ENCODE data around the gene DNAAF5. TPM values are rescaled to one million over a fixed set of nuclear protein-coding genes. Genes with fewer than 3 reads are reported as not detected.

DNAAF5 gene
- total and polyA plus RNA-seq, 2 of the 4 experiments (the other 2 are of a cell fraction) = 12.4 to 32.6 TPM

DNA sequence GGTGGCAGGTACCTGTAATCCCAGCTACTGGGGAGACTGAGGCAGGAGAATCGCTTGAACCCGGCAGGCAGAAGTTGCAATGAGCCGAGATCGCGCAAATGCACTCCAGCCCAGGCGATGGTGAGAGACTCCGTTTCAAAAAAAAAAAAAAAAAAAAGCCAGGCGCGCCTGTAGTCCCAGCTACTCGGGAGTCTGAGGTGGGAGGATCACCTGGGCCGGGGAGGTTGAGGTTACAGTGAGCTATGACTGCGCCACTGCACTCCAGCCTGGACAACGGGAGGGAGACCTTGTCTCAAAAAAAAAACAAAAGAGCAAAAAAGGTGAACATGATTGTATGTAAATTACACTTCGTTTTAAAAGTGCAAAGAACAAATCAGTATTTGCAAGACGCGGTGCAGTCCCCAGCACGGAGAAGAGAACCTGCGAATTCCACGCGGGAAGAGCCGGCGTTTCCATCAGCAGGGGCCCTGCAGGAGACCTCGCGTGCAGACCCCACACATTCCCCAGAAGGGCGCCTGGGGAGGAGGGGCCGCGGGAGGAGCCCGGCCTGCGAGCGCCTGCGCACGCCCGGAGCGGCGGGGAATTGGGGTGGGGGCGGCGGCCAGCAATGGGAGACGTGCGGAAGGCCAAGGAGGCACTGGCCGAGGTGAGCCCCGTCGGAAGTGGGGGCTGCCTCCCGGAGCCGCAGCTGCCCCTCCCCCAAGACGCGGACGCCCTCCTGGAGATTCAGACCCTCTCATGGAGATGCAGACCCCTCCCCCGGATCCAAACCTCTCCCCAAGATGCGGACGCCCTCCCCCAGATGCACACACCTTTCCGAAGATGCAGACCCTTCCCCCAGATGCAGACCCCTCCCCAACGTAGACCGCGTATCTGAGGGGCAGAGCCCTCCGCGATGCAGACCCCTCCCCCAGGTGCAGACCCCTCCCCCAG, 89.1 kb downstream of the DNAAF5 start (continued):
- no peak for TF ChIP-seq RCOR1 (IDR thresholded peaks at IDR 0.05; ENCODE audit: insufficient replicate concordance, low read length)
- TF ChIP-seq MAZ (IDR thresholded peaks at IDR 0.05; ENCODE audit: borderline replicate concordance, low read depth, low read length) = no peak

DNA sequence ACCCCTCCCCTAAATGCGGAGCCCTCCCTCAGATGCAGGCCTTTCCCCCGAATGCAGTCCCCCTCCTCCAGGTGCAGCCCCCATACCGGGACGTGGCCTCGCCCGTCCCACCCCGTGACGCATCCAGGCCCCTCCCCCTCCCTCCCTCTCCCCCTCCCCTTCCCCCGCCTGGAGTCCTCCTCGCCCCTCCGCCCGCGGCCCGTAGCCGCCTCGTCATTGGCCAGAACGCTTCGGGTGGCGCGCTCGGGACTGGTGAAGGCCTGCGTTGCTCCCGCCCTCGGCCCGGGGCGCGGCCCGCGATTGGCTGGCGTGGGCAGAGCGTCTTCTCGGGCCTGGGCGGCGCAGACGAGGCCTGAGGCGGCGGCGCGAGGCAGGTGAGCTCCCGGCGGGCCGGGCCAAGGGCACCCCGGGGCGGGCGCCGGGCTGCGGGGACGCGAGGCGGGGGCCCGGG, 89.8 kb downstream of the DNAAF5 start:
- peaks cover 27% of the 10 kb centered on the region for H4K20me1 ChIP-seq (ENCODE audit: insufficient read depth, low read length)
- no peak overlapping the region for H3K23ac ChIP-seq (ENCODE audit: low read depth, low read length)
- H3K9me1 ChIP-seq (ENCODE audit: insufficient read depth, low read length) = peaks cover 7% of the 10 kb centered on the region
- no peak overlapping the region for H3K14ac ChIP-seq (replicated peaks; ENCODE audit: low read depth, low read length)
- peak overlapping the region; percentile 96 for H3K4me2 ChIP-seq (ENCODE audit: low read depth, low read length)
- peak overlapping the region; percentile 57 for H3K27ac ChIP-seq (ENCODE audit: insufficient read depth, low read length)
- H3K4me1 ChIP-seq (ENCODE audit: control insufficient read depth, insufficient read depth, low read length) = peaks cover 20% of the 10 kb centered on the region
- no peak overlapping the region for H2AK9ac ChIP-seq (replicated peaks; ENCODE audit: low read depth, low read length, poor library complexity)
- no peak overlapping the region for H2AK5ac ChIP-seq (ENCODE audit: low read depth, low read length)
- peak overlapping the region; percentile 71; the same call in 1 of the 2 replicates for H3K4ac ChIP-seq (ENCODE audit: low read depth, low read length)
- H3K4me3 ChIP-seq (ENCODE audit: insufficient read depth, low read depth, low read length) = peak overlapping the region; percentile 89
- no peak overlapping the region for H3K56ac ChIP-seq (ENCODE audit: extremely low read depth, insufficient read depth, low read length)
- H3K9me3 ChIP-seq (ENCODE audit: control insufficient read depth, insufficient read depth, low read length) = no peaks in the 10 kb centered on the region
- ATAC-seq (ENCODE audit: low read depth) (peak; percentile 94), DNase-seq (peak; percentile 97)
- no peaks in the 10 kb centered on the region for H3K27me3 ChIP-seq (ENCODE audit: control insufficient read depth, insufficient read depth, low read length)
- in situ Hi-C loops (cut with MboI; ENCODE audit: low sequenced_read_pairs) = no loop called here
- no peak overlapping the region for H2BK120ac ChIP-seq (ENCODE audit: low read depth, low read length)
- no CpG with 5 or more reads among the region's 51 CpGs for WGBS, 2 experiments (ENCODE audit: extremely low coverage in 2 of 2, insufficient read length in 1 of 2)
- H3K18ac ChIP-seq (ENCODE audit: low read depth, low read length) = no peak overlapping the region
- no TSS peak for BruUV-seq (replicated peaks)
- ChIA-PET CTCF (no interaction called here), POLR2A (ENCODE audit: unreplicated experiment) (no interaction called here)
- peak overlapping the region; percentile 63 for H2AFZ ChIP-seq (replicated peaks; ENCODE audit: low read length, poor library complexity)
- H2BK5ac ChIP-seq (ENCODE audit: low read depth, low read length, poor library complexity, severe bottlenecking) = peak overlapping the region; percentile 21
- no peak overlapping the region for H3K9ac ChIP-seq (ENCODE audit: low read depth, low read length)
- no peaks in the 10 kb centered on the region for H3K36me3 ChIP-seq (ENCODE audit: control insufficient read depth, insufficient read depth, low read length)
- dilution Hi-C loops (cut with HindIII; ENCODE audit: low sequenced_read_pairs, unreplicated experiment) = no loop called here
- peaks cover 2 to 36% of the 10 kb centered on the region in 2 experiments; a peak in 2 of 4 replicates for H3K79me1 ChIP-seq (ENCODE audit: low read depth in 1 of 2, low read length in 2 of 2)
- H4K8ac ChIP-seq (ENCODE audit: low read depth in 2 of 2, low read length in 2 of 2) = peak overlapping the region; percentile 75 to 89; a peak in 2 of 4 replicates
- intact Hi-C loops (cut with micrococcal nuclease) = no loop called here
- no peak overlapping the region for H4K91ac ChIP-seq (ENCODE audit: insufficient read depth, low read depth, low read length)
- no peak overlapping the region for H2BK20ac ChIP-seq (ENCODE audit: low read depth, low read length)
- H2BK15ac ChIP-seq (ENCODE audit: low read depth, low read length) = no peak overlapping the region
- H4K5ac ChIP-seq (ENCODE audit: low read depth, low read length) = no peak overlapping the region
- TF ChIP-seq MAFK (IDR thresholded peaks at IDR 0.05; ENCODE audit: low read depth, low read length) (no peak), MAZ (IDR thresholded peaks at IDR 0.05; ENCODE audit: borderline replicate concordance, low read depth, low read length) (peak; percentile 78; the same call in 1 of the 2 replicates), USF2 (IDR thresholded peaks at IDR 0.05; ENCODE audit: low read depth, low read length) (no peak; the same call in 1 of the 2 replicates), CHD1 (IDR thresholded peaks at IDR 0.05; ENCODE audit: low read depth, low read length) (no peak), CTCF (conservative IDR thresholded peaks at IDR 0.05; ENCODE audit: low read depth, low read length) (no peak), FOS (IDR thresholded peaks at IDR 0.05; ENCODE audit: low read depth, low read length) (0 out of 2 replicates have a peak, but pooled peaks have one; percentile 21), SMC3 (IDR thresholded peaks at IDR 0.05; ENCODE audit: low read depth, low read length) (no peak), NFE2L2 (IDR thresholded peaks at IDR 0.05; ENCODE audit: low read depth, low read length) (no peak), RAD21 (IDR thresholded peaks at IDR 0.05; ENCODE audit: low read length) (no peak)
- TF ChIP-seq, protein P1, sequence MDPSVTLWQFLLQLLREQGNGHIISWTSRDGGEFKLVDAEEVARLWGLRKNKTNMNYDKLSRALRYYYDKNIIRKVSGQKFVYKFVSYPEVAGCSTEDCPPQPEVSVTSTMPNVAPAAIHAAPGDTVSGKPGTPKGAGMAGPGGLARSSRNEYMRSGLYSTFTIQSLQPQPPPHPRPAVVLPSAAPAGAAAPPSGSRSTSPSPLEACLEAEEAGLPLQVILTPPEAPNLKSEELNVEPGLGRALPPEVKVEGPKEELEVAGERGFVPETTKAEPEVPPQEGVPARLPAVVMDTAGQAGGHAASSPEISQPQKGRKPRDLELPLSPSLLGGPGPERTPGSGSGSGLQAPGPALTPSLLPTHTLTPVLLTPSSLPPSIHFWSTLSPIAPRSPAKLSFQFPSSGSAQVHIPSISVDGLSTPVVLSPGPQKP (IDR thresholded peaks at IDR 0.05; ENCODE audit: borderline replicate concordance, low read depth, low read length) = no peak
